C4-2B (cell line): ENCODE data around the gene CCDC18.

Source experiments
- ZFX ChIP-seq: fragments of 450-650 bp; IDR thresholded peaks from 2 replicates; pipeline ENCODE4 v1.6.1; 2017
- TF ChIP-seq, protein P1 (sequence below): fragments of 450-650 bp; conservative IDR thresholded peaks from 2 replicates; pipeline ENCODE4 v1.5.1; 2017; ENCODE audit warnings: mild to moderate bottlenecking

DNA sequence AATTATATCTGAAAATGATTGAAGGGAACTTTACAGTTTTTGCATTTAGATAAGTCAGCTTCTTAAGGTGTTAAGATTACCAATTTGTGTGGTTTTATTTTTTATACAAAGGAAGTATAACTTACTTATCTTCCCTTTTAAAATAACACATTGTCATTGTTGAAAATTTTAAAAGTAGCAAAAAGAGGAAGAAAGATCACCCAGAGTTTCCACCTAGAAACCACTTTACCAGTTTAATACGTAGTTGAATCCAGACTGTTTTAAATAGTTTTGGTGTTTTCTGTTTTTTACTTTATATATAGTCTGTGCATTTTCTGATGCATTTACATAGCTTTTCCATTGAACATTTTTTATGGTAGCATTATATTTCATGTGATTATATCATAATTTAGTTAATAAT is 6.1 kb downstream of the CCDC18 start:
- TF ChIP-seq, protein P1, sequence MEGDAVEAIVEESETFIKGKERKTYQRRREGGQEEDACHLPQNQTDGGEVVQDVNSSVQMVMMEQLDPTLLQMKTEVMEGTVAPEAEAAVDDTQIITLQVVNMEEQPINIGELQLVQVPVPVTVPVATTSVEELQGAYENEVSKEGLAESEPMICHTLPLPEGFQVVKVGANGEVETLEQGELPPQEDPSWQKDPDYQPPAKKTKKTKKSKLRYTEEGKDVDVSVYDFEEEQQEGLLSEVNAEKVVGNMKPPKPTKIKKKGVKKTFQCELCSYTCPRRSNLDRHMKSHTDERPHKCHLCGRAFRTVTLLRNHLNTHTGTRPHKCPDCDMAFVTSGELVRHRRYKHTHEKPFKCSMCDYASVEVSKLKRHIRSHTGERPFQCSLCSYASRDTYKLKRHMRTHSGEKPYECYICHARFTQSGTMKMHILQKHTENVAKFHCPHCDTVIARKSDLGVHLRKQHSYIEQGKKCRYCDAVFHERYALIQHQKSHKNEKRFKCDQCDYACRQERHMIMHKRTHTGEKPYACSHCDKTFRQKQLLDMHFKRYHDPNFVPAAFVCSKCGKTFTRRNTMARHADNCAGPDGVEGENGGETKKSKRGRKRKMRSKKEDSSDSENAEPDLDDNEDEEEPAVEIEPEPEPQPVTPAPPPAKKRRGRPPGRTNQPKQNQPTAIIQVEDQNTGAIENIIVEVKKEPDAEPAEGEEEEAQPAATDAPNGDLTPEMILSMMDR: no peak
- no peak for TF ChIP-seq ZFX
